Adipose tissue (tissue), 3 donors: ENCODE data around the gene DENND1A. TPM values are rescaled to one million over a fixed set of nuclear protein-coding genes. Genes with fewer than 3 reads are reported as not detected.

Experiments
- H3K27ac ChIP-seq: one replicate; pipeline ENCODE4 v1.5.1; 2013; ENCODE audit warnings: low read depth, low read length
- WGBS, 3 donors: extraction: QIAGEN DNeasy Blood & Tissue Kit; methylation state at CpG; one replicate each; pipeline ENCODE4 v1.1.7; 2013; 5-methylcytosine and 5-hydroxymethylcytosine counted together
- polyA plus RNA-seq, 3 donors: library from polyadenylated mRNA; stranded (reverse); fragments of 200-250 nt; gene quantifications; one replicate each; pipeline ENCODE4 v1.2.3, GENCODE V29; 2013
- donor health status: healthy with polysubstance abuse.
- donor health status: Bipolar disorder and iron deficiency.
- donor health status: healthy.

The DENND1A gene
- polyA plus RNA-seq, 3 donors = 3.3 to 12.9 (median 9.4) TPM

- H3K27ac ChIP-seq = no peak overlapping the region
- 79 to 82% (median 81%) methylated on average over 3 of the region's 3 CpGs for WGBS, 3 donors
Measured at GRCh38 chr9:123880420-123880819, 49.5 kb downstream of the DENND1A start.

GRCh38 chr9:123876750-123877149 is 53.2 kb downstream of the DENND1A start:
- 97 to 100% (median 98%) methylated on average over 1 of the region's 1 CpG for WGBS, 3 donors
- no peak overlapping the region for H3K27ac ChIP-seq

- H3K27ac ChIP-seq = no peak overlapping the region
- 95 to 100% (median 98%) methylated on average over 1 of the region's 1 CpG for WGBS, 3 donors
Measured at GRCh38 chr9:123872710-123873109, 57.2 kb downstream of the DENND1A start.

DNA sequence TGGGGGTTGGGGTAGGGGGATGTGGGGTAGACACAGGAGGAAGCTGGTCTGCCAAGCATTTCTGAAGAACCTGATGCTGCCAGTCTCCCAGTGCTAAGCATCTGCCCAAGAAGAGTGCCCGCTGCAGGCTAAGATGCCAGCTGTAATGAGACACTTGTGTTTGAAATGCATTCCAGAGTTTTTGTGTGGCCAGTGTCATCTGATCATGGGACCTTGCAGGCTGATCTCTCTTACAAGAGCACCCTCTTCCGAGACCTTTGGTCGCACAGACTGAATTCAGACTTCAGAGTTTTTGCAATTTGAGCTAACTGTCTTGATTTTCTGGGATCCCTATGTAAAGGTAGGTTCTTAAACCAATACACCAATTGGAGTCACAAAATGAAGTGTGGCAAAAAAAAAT is 58.1 kb downstream of the DENND1A start:
- no peak overlapping the region for H3K27ac ChIP-seq
- 95 to 98% (median 96%) methylated on average over 3 of the region's 3 CpGs for WGBS, 3 donors

GRCh38 chr9:123868002-123868401 is 61.9 kb downstream of the DENND1A start:
- 32 to 82% (median 46%) methylated on average over 3 of the region's 3 CpGs for WGBS, 3 donors
- H3K27ac ChIP-seq = no peak overlapping the region

DNA sequence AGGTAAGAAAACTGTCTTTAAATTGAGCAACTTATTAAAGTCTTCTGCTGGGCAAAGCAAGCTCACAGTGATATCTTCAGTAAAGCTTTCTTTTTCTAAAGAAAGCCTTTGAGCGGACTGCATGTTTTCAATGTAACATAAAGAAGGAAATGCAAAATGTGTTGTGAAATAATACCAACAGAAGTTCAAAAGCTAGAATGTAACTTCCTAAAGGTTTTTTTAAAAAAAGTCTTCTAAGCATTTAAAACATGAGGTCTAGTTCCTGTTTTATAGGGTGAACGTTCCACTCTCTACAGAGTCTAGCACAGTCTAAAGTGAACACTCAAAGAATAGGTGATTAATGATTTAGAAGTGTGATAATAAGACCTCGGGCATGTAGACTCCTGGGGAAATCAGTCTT is 62.9 kb downstream of the DENND1A start:
- no peak overlapping the region for H3K27ac ChIP-seq
- WGBS, 3 donors = 50 to 86% (median 57%) methylated on average over 3 of the region's 3 CpGs

GRCh38 chr9:123866497-123866896 is 63.4 kb downstream of the DENND1A start:
- 47 to 90% (median 56%) methylated on average over 2 of the region's 2 CpGs for WGBS, 3 donors

GRCh38 chr9:123865226-123866000 is 64.5 kb downstream of the DENND1A start:
- 63 to 95% (median 65%) methylated on average over 3 of the region's 3 CpGs for WGBS, 3 donors
- no peak overlapping the region for H3K27ac ChIP-seq

More at GRCh38 chr9:123866497-123866896, 63.4 kb downstream of the DENND1A start:
- no peak overlapping the region for H3K27ac ChIP-seq

- H3K27ac ChIP-seq = no peak overlapping the region
- WGBS, 3 donors = 88 to 92% (median 89%) methylated on average over 9 of the region's 9 CpGs
Measured at GRCh38 chr9:123864251-123864650, 65.7 kb downstream of the DENND1A start.

DNA sequence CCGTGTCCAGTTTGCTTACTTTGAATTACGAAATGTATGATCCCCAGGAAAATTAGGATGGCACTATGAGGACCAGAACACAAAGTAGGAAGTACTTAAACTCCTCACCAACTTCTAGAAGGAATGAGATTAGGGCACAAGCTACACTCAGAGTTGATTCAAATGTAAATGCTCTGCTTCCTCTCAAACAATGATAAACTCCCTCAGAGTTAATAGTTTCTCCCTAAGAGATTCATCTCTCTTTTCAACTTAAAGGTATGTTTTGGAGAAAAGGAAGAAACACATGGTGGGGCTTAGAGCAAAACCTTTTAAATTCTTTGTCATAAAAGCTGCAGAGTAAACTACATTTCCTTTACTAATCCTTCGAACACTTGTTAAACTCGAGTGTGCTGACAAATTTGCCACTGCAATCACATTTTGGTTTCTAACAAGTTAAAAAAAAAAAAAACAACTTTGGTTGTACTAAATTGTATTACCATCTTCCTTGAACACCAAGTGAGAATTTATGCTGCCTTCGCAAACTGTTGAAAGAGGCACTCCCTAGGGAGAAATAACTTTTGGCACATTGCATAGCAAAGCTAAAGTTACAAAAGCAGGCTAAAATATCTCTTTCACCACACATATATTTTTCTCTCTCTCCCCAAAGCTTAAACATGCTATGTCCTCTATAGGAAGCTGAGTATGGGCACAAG is 66.6 kb downstream of the DENND1A start:
- 54 to 72% (median 62%) methylated on average over 5 of the region's 5 CpGs for WGBS, 3 donors
- H3K27ac ChIP-seq = no peak overlapping the region

DNA sequence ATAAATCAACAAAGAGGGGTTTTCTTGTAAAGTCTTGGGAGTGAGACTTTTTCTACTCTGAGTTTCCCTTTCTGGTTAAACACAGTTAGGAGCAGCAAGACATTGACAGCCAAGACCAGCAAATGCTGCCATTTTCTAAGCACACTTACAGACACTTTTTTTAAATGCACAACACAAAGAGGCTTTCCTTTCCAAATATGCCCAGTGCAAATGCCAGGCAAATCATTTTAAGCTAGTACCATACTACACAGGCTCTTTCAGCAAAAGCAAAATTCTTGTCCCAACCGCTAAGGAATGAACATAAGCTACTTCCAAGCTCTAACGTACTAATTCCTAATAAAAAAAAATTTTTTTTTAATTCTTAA is 68.2 kb downstream of the DENND1A start:
- WGBS, 3 donors = 94 to 99% (median 95%) methylated on average over 2 of the region's 2 CpGs
- H3K27ac ChIP-seq = no peak overlapping the region

DNA sequence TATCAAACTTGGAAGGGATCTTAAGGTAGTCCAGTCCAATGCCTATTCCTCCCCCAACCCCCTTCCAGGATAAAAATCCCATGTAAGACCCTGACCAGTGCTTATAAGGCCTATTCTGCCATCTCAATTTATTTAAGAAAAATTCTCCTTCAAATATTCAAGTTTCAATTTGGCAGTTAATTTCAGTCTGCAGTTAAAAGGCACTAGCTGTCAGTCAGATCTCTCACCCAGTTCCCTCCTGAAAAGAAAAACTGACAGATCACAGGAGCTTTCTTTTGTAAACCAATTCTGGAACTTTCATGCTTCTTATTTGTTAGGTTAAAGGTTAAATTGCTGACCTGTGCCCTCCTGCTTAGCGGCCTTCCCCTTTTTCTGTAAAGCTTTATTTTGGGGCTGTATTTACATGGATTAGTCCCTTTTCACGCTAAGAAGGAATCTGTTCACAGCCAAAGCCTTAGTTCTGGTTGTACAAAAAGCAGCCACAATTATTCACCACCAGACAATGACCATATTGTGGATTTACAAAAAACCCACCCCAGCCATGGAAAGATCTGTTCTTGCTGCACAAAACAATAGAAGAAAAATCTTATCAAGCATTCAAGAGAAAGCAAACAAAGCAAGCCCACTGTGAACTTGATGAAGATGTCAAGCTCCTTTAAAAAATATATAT is 68.7 kb downstream of the DENND1A start:
- no peak overlapping the region for H3K27ac ChIP-seq
- 83 to 97% (median 93%) methylated on average over 2 of the region's 2 CpGs for WGBS, 3 donors

- H3K27ac ChIP-seq = no peak overlapping the region
Measured at GRCh38 chr9:123860603-123861002, 69.3 kb downstream of the DENND1A start.

DNA sequence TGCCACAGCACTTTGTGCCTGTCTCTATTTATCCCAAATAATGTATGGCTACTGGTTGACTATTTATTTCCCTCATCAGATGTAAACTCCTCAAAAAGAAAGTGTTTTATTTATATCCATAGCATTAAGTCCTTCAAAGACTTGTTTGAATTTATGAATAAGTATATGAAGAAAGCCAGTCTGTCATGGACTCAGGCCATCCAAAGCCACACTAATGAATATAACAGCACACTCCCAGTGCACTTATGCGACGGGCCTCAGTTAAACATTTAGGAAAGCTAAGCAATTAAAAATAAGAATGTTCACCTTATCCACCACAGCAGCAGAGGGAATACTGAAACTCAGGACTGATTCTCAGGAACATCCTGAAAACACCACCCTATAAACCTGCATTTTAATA is 77.5 kb downstream of the DENND1A start:
- WGBS, 3 donors = 90 to 96% (median 92%) methylated on average over 2 of the region's 2 CpGs
- H3K27ac ChIP-seq = no peak overlapping the region

More at GRCh38 chr9:123860603-123861002, 69.3 kb downstream of the DENND1A start:
- 73 to 96% (median 94%) methylated on average over 4 of the region's 4 CpGs for WGBS, 3 donors

GRCh38 chr9:123851851-123852250 is 78.1 kb downstream of the DENND1A start:
- H3K27ac ChIP-seq = no peak overlapping the region
- WGBS, 3 donors = 90 to 92% (median 91%) methylated on average over 7 of the region's 7 CpGs

- no peak overlapping the region for H3K27ac ChIP-seq
- WGBS, 3 donors = 98 to 100% (median 98%) methylated on average over 3 of the region's 3 CpGs
Measured at GRCh38 chr9:123848447-123849085, 81.4 kb downstream of the DENND1A start.

- no peak overlapping the region for H3K27ac ChIP-seq
Measured at GRCh38 chr9:123846966-123847365, 83.0 kb downstream of the DENND1A start.

DNA sequence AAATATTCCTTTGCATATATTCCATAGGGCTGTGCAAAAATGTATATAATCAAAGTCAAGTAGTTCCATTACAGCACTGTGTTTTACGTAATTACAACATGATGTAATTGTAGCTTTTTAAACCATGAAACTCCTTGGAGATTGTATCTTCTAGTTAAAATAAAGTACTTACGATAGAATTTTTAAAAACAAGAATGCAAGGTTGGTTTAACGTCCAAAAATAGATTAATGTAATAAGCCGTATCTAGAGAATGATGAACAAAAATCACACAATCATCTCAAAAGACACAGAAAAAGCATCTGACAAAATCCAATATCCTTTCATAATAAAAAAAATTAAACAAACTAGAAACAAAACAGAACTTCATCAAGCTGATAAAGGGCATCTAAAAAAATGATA is 86.2 kb downstream of the DENND1A start:
- WGBS, 3 donors = 98 to 99% (median 98%) methylated on average over 4 of the region's 4 CpGs
- H3K27ac ChIP-seq = no peak overlapping the region

GRCh38 chr9:123835821-123836220 is 94.1 kb downstream of the DENND1A start:
- 29 to 94% (median 87%) methylated on average over 1 of the region's 1 CpG for WGBS, 3 donors
- H3K27ac ChIP-seq = no peak overlapping the region
